CD4-positive, alpha-beta T cell (primary cell): ENCODE data around the gene PRKCA. TPM values are rescaled to one million over a fixed set of nuclear protein-coding genes. Genes with fewer than 3 reads are reported as not detected.

ENCODE experiments used
- ATAC-seq: fragments of 200-7000 bp; cut with Tn5 transposase; one replicate; pipeline ENCODE4 v1.10.0; 2022; ENCODE audit warnings: mild to moderate bottlenecking; ENCODE audit not compliant: poor library complexity
- CTCF ChIA-PET: fragments of 350-600 bp; sonication (Branson Sonifier 250); formaldehyde crosslinking; loops from one replicate; lab custom pipeline; 2021; ENCODE audit warnings: antibody characterized with exemption, inconsistent platforms; lab: Charles Lee
- POLR2A ChIA-PET: fragments of 350-600 bp; sonication (Branson Sonifier 250); formaldehyde crosslinking; loops from one replicate; lab custom pipeline; 2021; ENCODE audit warnings: antibody characterized with exemption, inconsistent platforms; lab: Charles Lee
- DNase-seq, 14 experiments: peaks; one replicate each; pipeline ENCODE4 v3.0.0-alpha.2; 2013 to 2020; ENCODE audit warnings: mixed read lengths in 2 of 14
- H3K27ac ChIP-seq, 2 donors: one replicate each; pipeline versions ENCODE4 v1.5.1 to v1.7.0; 2013; ENCODE audit warnings: low read length in 2 of 2, low read depth in 1 of 2, mild to moderate bottlenecking in 1 of 2
- H3K27me3 ChIP-seq, 2 experiments: 1 replicate in 1 of 2; 2 replicates in 1 of 2; pipeline versions ENCODE4 v1.6.1 to v1.7.0; 2013; ENCODE audit warnings: low read length in 2 of 2, control low read depth in 1 of 2, mild to moderate bottlenecking in 1 of 2, moderate library complexity in 1 of 2; ENCODE audit not compliant: insufficient read depth in 2 of 2, control insufficient read depth in 1 of 2
- H3K36me3 ChIP-seq: one replicate; pipeline ENCODE4 v1.6.1; 2013; ENCODE audit warnings: low read length, control low read depth; ENCODE audit not compliant: insufficient read depth
- H3K4me1 ChIP-seq: one replicate; pipeline ENCODE4 v1.6.1; 2013; ENCODE audit warnings: low read length, control low read depth; ENCODE audit not compliant: insufficient read depth
- H3K4me3 ChIP-seq: one replicate; pipeline ENCODE4 v1.5.1; 2013; ENCODE audit warnings: mild to moderate bottlenecking, low read length, moderate library complexity
- H3K9me3 ChIP-seq, 2 experiments: 1 replicate in 1 of 2; 2 replicates in 1 of 2; pipeline versions ENCODE4 v1.6.1 to v1.7.0; 2013; ENCODE audit warnings: low read length in 2 of 2, mild to moderate bottlenecking in 2 of 2, control low read depth in 1 of 2, moderate library complexity in 1 of 2; ENCODE audit not compliant: control insufficient read depth in 1 of 2, insufficient read depth in 1 of 2
- H3K27ac Mint-ChIP-seq: one replicate; pipeline ENCODE4 v1.8.0; 2020; ENCODE audit warnings: mixed read lengths
- H3K27me3 Mint-ChIP-seq: one replicate; pipeline ENCODE4 v1.8.0; 2021; ENCODE audit warnings: mixed read lengths
- H3K36me3 Mint-ChIP-seq: one replicate; pipeline ENCODE4 v1.8.0; 2021; ENCODE audit warnings: low read depth, mixed read lengths
- H3K4me1 Mint-ChIP-seq: one replicate; pipeline ENCODE4 v1.8.0; 2021; ENCODE audit warnings: low read depth, mixed read lengths
- H3K4me3 Mint-ChIP-seq: one replicate; pipeline ENCODE4 v1.8.0; 2020; ENCODE audit warnings: mild to moderate bottlenecking, mixed read lengths
- H3K9me3 Mint-ChIP-seq: one replicate; pipeline ENCODE4 v1.8.0; 2020; ENCODE audit warnings: mixed read lengths
- CTCF ChIP-seq: fragments of 200-600 bp; IDR thresholded peaks from one replicate; pipeline ENCODE4 v1.8.0; 2022; ENCODE audit warnings: antibody characterized with exemption, mild to moderate bottlenecking
- intact Hi-C, 2 experiments: fragments of 100-400 bp; cut with DNase I in 1 of 2; cut with micrococcal nuclease in 1 of 2; formaldehyde crosslinking; loops; one replicate each; pipeline versions ENCODE4 v1.15.1 to v1.9.0; 2023 to 2025; cut with DNase I, micrococcal nuclease
- total RNA-seq, 174 experiments: library from RNA in 2 of 174; stranded (reverse) in 2 of 174; gene quantifications; one replicate each; pipeline ENCODE4 v1.2.3 and lab custom pipeline; 2021 to 2026

The PRKCA gene
- total RNA-seq, 2 experiments from 2014 or later: 84.8 to 88.6 TPM

GRCh38 chr17:66676421-66676820 is 374.0 kb downstream of the PRKCA start:
- Mint-ChIP-seq H3K9me3 (no peaks in the 10 kb centered on the region), H3K36me3 (peaks cover 40% of the 10 kb centered on the region), H3K4me1 (peaks cover 38% of the 10 kb centered on the region), H3K4me3 (no peak overlapping the region), H3K27ac (no peak overlapping the region), H3K27me3 (no peaks in the 10 kb centered on the region)
- ATAC-seq (no peak), DNase-seq (no peak)
- Histone ChIP-seq H3K36me3 (no peaks in the 10 kb centered on the region), H3K27me3 (no peaks in the 10 kb centered on the region), H3K4me3 (no peak overlapping the region), H3K9me3 (no peaks in the 10 kb centered on the region), H3K4me1 (peaks cover 17% of the 10 kb centered on the region), H3K27ac (no peak overlapping the region)
- ChIA-PET CTCF (interaction anchor here (1.1 kb wide), 1 partner anchor 475 kb away, joined by 3 read pairs; no protein-coding TSS in a partner anchor), POLR2A (no interaction called here)
- no peak for TF ChIP-seq CTCF
- intact Hi-C loops: loop anchor here (5.0 to 10.0 kb wide), 3 partner anchors 109 to 252 kb away; no protein-coding TSS in a partner anchor

GRCh38 chr17:66677201-66677981 is 375.0 kb downstream of the PRKCA start:
- ATAC-seq: no peak
- H3K4me3 Mint-ChIP-seq: no peak overlapping the region

GRCh38 chr17:66678061-66678460 is 375.6 kb downstream of the PRKCA start:
- Mint-ChIP-seq H3K27me3 (no peaks in the 10 kb centered on the region), H3K36me3 (peaks cover 46% of the 10 kb centered on the region), H3K27ac (no peak overlapping the region), H3K4me3 (no peak overlapping the region), H3K4me1 (peaks cover 23% of the 10 kb centered on the region), H3K9me3 (no peaks in the 10 kb centered on the region)
- POLR2A ChIA-PET: no interaction called here
- ATAC-seq: no peak
- H3K27ac ChIP-seq: no peak overlapping the region
- H3K4me3 ChIP-seq: no peak overlapping the region
- H3K9me3 ChIP-seq: no peaks in the 10 kb centered on the region
- DNase-seq: no peak
- no peaks in the 10 kb centered on the region for H3K27me3 ChIP-seq
- no peak for TF ChIP-seq CTCF
- CTCF ChIA-PET: no interaction called here
- peaks cover 16% of the 10 kb centered on the region for H3K4me1 ChIP-seq
- no peaks in the 10 kb centered on the region for H3K36me3 ChIP-seq
- intact Hi-C loops: loop anchor here (5.0 to 10.0 kb wide), 3 partner anchors 111 to 253 kb away; no protein-coding TSS in a partner anchor

More at GRCh38 chr17:66677201-66677981, 375.0 kb downstream of the PRKCA start:
- CTCF ChIA-PET: interaction anchor here (1.1 kb wide), 1 partner anchor 476 kb away, joined by 3 read pairs; no protein-coding TSS in a partner anchor
- Mint-ChIP-seq H3K36me3 (peaks cover 46% of the 10 kb centered on the region), H3K27me3 (no peaks in the 10 kb centered on the region), H3K4me1 (peaks cover 28% of the 10 kb centered on the region), H3K27ac (no peak overlapping the region), H3K9me3 (no peaks in the 10 kb centered on the region)
- TF ChIP-seq CTCF: no peak
- Histone ChIP-seq H3K9me3 (no peaks in the 10 kb centered on the region), H3K4me3 (no peak overlapping the region), H3K27ac (no peak overlapping the region), H3K4me1 (peaks cover 17% of the 10 kb centered on the region), H3K36me3 (no peaks in the 10 kb centered on the region), H3K27me3 (no peaks in the 10 kb centered on the region)
- intact Hi-C loops: loop anchor here (5.0 to 10.0 kb wide), 3 partner anchors 110 to 253 kb away; no protein-coding TSS in a partner anchor
- POLR2A ChIA-PET: no interaction called here
- DNase-seq: no peak
